Omental fat pad (tissue), 4 donors: ENCODE measurements around the gene MUC21. TPM values are rescaled to one million over a fixed set of nuclear protein-coding genes. Genes with fewer than 3 reads are reported as not detected.

Experiments
- ATAC-seq: fragments of 150-250 bp; one replicate; pipeline ENCODE4 v1.9.1; 2016; ENCODE audit warnings: mild to moderate bottlenecking, moderate library complexity; ENCODE audit not compliant: low FRiP score
- DNase-seq: peaks from one replicate; pipeline ENCODE4 v3.0.0-alpha.2; 2019; ENCODE audit warnings: low spot score
- total RNA-seq, 4 donors: library from RNA; depleted of rRNA; stranded (reverse); fragments of >200 nt; gene quantifications; one replicate each; pipeline ENCODE4 v1.1.0, GENCODE V29; 2016
- TF ChIP-seq, protein P1 (sequence below), 3 donors: fragments of 450-650 bp; IDR thresholded peaks; one replicate each; pipeline ENCODE4 v1.5.1; 2016 to 2017; ENCODE audit warnings: antibody characterized with exemption in 3 of 3, mild to moderate bottlenecking in 3 of 3, moderate library complexity in 2 of 3

Gene MUC21
- total RNA-seq, 4 donors from 2014 or later = not detected

DNA sequence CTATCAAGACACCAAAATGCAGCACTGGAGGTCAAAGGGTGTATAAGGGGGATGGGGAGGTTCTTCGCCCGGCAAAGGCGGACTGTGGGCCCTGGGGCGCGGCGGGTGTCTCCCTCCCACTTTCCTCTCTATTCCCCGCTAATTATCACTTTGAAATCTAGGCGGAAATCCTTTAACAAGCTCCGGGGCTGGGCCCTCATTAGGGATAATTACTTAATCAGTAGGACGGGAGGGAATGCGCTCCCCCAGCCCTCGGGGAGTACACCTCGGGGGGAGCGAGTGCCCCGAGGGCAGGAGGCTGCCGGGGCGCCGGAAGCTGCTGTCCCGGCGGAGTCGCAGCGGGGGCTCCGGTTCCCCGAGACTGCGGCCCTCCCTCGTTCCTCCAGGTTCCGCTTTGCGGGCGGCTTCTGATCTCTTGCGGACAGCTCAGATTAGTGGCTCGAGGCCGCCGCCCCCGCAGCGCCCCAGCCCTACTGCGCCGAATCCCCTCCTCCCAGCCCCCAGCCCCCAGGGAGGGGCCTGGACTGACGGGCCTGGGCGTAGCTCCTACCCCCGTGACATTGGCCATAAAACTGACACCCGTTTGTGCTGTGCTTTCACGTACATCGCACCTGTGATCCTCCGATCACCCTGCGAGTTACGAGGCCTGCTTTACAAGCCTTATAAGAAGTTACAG lies 28.0 kb upstream of the MUC21 start:
- TF ChIP-seq, protein P1, sequence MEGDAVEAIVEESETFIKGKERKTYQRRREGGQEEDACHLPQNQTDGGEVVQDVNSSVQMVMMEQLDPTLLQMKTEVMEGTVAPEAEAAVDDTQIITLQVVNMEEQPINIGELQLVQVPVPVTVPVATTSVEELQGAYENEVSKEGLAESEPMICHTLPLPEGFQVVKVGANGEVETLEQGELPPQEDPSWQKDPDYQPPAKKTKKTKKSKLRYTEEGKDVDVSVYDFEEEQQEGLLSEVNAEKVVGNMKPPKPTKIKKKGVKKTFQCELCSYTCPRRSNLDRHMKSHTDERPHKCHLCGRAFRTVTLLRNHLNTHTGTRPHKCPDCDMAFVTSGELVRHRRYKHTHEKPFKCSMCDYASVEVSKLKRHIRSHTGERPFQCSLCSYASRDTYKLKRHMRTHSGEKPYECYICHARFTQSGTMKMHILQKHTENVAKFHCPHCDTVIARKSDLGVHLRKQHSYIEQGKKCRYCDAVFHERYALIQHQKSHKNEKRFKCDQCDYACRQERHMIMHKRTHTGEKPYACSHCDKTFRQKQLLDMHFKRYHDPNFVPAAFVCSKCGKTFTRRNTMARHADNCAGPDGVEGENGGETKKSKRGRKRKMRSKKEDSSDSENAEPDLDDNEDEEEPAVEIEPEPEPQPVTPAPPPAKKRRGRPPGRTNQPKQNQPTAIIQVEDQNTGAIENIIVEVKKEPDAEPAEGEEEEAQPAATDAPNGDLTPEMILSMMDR (IDR thresholded peaks at IDR 0.05) = no peak
- peak; percentile 78 for ATAC-seq

DNA sequence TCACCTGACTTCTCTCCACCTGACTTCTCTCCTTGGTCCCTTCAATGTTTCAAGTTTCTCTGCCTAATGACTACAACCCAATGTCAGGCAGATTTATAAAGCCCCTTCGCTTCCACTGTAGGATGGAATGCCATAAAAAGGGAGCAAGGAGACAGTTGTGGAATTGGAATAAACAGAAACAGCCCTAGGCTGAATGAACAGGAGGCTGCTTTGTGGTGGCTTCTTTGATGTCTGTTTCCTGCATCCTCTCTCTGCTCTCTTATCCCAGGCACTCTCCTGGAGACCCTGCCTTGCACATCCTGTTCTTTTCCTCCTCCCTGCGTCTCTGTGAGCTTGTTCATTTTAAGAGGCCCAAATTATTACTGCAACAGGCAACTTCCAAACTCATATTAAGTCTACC lies 25.8 kb upstream of the MUC21 start:
- DNase-seq = no peak
- TF ChIP-seq, protein P1 (IDR thresholded peaks at IDR 0.05) = no peak
- ATAC-seq = no peak

More for the DNA sequence above, 28.0 kb upstream of the MUC21 start:
- no peak for DNase-seq

DNA sequence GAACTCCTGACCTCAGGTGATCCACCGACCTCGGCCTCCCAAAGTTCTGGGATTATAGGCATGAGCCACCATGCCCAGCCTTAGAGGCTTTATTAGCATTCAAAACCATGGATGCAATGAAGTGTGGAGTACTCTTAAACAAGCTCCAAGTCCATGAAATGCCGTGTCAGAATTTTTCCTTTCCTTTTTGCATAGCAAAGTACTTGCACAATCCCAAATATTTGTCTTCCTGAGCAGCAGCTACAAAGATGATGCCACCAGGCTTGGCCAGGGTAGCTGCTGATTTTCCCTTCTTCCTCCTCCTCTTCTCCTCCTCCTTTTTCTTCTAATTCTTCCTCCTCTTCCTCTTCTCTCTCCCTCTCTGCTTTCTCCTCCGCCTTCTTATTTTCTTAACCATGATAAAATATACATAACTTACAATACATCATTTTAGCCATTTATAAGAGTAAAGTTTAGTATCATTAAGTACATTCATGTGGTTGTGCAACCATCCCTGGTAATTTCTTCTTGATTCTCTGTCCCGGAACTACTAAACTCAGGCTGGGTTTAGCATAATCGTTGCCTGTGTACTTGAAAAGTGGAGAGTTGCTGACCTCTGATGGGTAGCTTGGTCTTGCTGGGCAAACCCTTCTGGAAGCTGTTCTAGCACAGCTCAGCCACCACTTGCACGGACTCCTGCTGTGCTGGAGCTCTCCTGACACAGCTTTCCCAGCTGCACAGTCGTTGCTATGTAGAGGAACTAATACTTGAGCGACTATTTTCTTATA lies 22.4 kb upstream of the MUC21 start:
- ATAC-seq (peak; percentile 48), DNase-seq (no peak)
- TF ChIP-seq, protein P1 (IDR thresholded peaks at IDR 0.05) = no peak

DNA sequence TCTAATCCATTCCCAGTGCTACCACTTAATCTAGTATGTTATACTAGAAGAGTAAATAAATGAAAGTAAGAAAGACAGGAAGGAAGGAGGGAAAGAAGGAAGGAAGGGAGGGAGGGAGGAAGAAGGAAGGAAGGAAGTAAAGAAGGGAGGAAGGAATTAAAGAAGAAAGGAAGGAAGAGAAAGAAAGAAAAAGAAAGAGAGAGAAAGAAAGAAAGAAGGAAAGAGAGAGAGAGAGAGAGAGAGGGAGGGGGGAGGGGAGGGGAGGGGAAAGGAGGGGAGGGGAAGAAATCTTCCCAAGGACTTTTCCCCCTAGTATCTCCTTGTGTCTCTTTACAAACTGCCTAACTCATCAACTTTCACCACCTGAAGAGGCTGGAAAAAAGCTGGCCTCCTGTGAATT lies 20.8 kb upstream of the MUC21 start:
- ATAC-seq = no peak
- DNase-seq = no peak
- TF ChIP-seq, protein P1 (IDR thresholded peaks at IDR 0.05) = no peak

DNA sequence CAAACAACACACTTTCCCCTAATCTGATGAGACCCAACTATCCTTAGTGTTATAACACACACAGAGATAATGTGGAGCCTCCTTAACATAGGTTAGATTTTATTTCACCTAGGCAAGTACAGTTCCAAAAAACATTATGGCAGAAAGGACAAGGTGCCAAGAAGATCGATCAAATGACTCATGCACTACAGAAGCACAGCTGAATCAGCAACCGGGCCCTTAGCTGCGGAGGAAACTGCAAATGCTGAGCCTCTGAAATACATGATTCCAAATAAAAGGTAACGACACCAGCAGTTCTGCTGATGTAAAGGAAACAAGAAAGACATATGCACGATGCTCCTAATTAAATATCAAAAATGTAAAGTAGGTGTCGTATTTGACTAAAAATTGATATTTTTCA lies 19.9 kb upstream of the MUC21 start:
- DNase-seq (no peak), ATAC-seq (no peak)
- TF ChIP-seq, protein P1 (IDR thresholded peaks at IDR 0.05) = no peak

DNA sequence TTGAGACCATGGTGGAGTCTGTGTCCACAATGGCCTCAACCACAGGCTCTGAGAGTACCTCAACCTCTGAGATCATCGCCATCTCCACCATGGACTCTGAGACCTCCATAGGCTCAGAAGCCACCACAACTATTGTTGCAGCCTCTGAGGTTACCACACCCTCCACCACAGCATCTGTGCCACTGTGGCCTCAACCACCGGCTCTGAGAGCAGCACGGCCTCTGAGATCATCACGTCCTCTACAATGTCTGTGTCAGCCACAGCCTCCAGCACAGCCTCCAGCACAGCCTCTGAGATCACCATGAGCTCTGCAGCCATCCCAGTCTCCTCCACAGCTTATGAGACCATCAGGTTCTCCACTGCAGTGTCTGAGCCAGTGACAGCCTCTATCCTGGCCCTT lies 19.4 kb upstream of the MUC21 start:
- TF ChIP-seq, protein P1 (IDR thresholded peaks at IDR 0.05) = no peak
- ATAC-seq (no peak), DNase-seq (no peak)
